ENCODE measurements around the gene ING2.

GRCh38 chr4:183492791-183493222 lies 12.1 kb upstream of the ING2 start:
- TF ChIP-seq CTCF (IDR thresholded peaks at IDR 0.05; ENCODE audit: insufficient read depth, low read length, poor library complexity, severe bottlenecking), result no peak
- TF ChIP-seq EZH2phosphoT487 (conservative IDR thresholded peaks at IDR 0.05; ENCODE audit: low read length), result no peak
